OCI-LY7 (cell line): ENCODE results near the gene SST.

Source experiments
- EZH2phosphoT487 ChIP-seq: fragments of 200-600 bp; sonication (generic); IDR thresholded peaks from 2 replicates; pipeline ENCODE4 v1.6.1; 2018; ENCODE audit warnings: low read depth, borderline replicate concordance, mild to moderate bottlenecking, mixed run types, antibody characterized with exemption, low read length, moderate library complexity, mixed read lengths
- TF ChIP-seq, protein P1 (sequence below): fragments of 200-600 bp; sonication (generic); conservative IDR thresholded peaks from 2 replicates; pipeline ENCODE4 v1.5.1; 2014; ENCODE audit warnings: mild to moderate bottlenecking, antibody characterized with exemption, low read length, moderate library complexity, mixed read lengths

DNA sequence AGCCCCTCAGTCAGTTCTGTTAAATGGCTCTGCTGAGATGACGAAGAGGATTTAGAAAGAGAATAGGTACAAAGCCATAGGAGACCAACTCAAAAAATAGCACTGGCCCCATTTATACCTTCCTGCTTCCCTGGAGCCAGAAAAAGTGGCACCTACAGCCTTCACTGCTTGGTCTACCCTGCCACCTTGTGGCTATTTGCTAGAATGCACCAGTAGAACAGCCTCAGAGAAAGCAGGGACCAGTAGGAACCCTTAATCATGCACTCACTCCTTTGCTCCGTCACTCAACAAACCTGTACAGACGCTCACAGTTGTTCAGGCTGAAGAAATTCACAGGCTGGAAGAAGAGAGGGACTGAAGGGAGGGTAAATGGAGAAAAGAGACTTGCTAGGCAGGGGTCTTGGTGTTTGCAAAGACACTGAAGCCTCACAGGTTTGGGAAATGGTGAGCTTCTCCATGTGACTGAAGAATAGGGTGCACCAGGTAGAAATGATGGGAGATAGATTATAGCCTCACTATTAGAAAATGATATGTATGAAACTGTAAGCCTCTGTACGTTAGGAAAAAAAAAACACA is 44.3 kb upstream of the SST start:
- TF ChIP-seq, protein P1, sequence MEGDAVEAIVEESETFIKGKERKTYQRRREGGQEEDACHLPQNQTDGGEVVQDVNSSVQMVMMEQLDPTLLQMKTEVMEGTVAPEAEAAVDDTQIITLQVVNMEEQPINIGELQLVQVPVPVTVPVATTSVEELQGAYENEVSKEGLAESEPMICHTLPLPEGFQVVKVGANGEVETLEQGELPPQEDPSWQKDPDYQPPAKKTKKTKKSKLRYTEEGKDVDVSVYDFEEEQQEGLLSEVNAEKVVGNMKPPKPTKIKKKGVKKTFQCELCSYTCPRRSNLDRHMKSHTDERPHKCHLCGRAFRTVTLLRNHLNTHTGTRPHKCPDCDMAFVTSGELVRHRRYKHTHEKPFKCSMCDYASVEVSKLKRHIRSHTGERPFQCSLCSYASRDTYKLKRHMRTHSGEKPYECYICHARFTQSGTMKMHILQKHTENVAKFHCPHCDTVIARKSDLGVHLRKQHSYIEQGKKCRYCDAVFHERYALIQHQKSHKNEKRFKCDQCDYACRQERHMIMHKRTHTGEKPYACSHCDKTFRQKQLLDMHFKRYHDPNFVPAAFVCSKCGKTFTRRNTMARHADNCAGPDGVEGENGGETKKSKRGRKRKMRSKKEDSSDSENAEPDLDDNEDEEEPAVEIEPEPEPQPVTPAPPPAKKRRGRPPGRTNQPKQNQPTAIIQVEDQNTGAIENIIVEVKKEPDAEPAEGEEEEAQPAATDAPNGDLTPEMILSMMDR, result peak; percentile 98
- TF ChIP-seq EZH2phosphoT487, result no peak
